GM23338 (cell line): Measurements from ENCODE around the gene RAX2. TPM values are rescaled to one million over a fixed set of nuclear protein-coding genes. Genes with fewer than 3 reads are reported as not detected.

Experiments used
- ATAC-seq: fragments of 200-7000 bp; cut with Tn5 transposase; 3 replicates; pipeline ENCODE4 v1.9.1; 2020
- DNase-seq: peaks from one replicate; pipeline ENCODE4 v3.0.0-alpha.2; 2015; ENCODE audit warnings: low spot score
- H2AFZ ChIP-seq: fragments of 200-600 bp; sonication (generic); 2 replicates; pipeline ENCODE4 v1.8.0; 2016; ENCODE audit warnings: antibody characterized with exemption, mild to moderate bottlenecking, moderate library complexity
- H3F3A ChIP-seq: fragments of 200-600 bp; sonication (generic); replicated peaks from 2 replicates; pipeline ENCODE4 v1.8.0; 2017; ENCODE audit warnings: antibody characterized with exemption, mixed run types, low read depth
- H3K27ac ChIP-seq: fragments of 200-600 bp; sonication (generic); 2 replicates; pipeline ENCODE4 v1.6.1; 2016; ENCODE audit warnings: low read depth
- H3K27me3 ChIP-seq: fragments of 200-600 bp; sonication (generic); 2 replicates; pipeline ENCODE4 v1.8.0; 2016; ENCODE audit warnings: mild to moderate bottlenecking, mixed run types, moderate library complexity; ENCODE audit not compliant: insufficient read depth
- H3K36me3 ChIP-seq: fragments of 200-600 bp; sonication (generic); 2 replicates; pipeline ENCODE4 v1.8.0; 2016; ENCODE audit warnings: mild to moderate bottlenecking; ENCODE audit not compliant: insufficient read depth
- H3K4me1 ChIP-seq: fragments of 200-600 bp; sonication (generic); 2 replicates; pipeline ENCODE4 v1.8.0; 2016; ENCODE audit warnings: mild to moderate bottlenecking, moderate library complexity; ENCODE audit not compliant: insufficient read depth
- H3K4me2 ChIP-seq: fragments of 200-600 bp; sonication (generic); 2 replicates; pipeline ENCODE4 v1.7.1; 2017; ENCODE audit warnings: mixed run types
- H3K4me3 ChIP-seq: fragments of 200-600 bp; sonication (generic); 2 replicates; pipeline ENCODE4 v1.6.1; 2016; ENCODE audit warnings: mixed run types
- H3K79me2 ChIP-seq: fragments of 200-600 bp; sonication (generic); replicated peaks from 2 replicates; pipeline ENCODE4 v1.8.0; 2017; ENCODE audit warnings: mild to moderate bottlenecking; ENCODE audit not compliant: insufficient read depth
- H3K9me2 ChIP-seq: fragments of 200-600 bp; sonication (generic); 2 replicates; pipeline ENCODE4 v1.8.0; 2017; ENCODE audit not compliant: insufficient read depth
- H4K20me1 ChIP-seq: fragments of 200-600 bp; sonication (generic); replicated peaks from 2 replicates; pipeline ENCODE4 v1.8.0; 2017; ENCODE audit warnings: mild to moderate bottlenecking; ENCODE audit not compliant: insufficient read depth
- H3K27ac Mint-ChIP-seq: 2 replicates; pipeline ENCODE4 v1.8.0; 2020; ENCODE audit warnings: inconsistent platforms, mild to moderate bottlenecking, moderate library complexity, mixed read lengths
- H3K27me3 Mint-ChIP-seq: 3 replicates; pipeline ENCODE4 v1.8.0; 2022; ENCODE audit warnings: low read depth, mild to moderate bottlenecking, moderate library complexity, mixed read lengths, inconsistent platforms; ENCODE audit not compliant: insufficient read depth, poor library complexity
- H3K36me3 Mint-ChIP-seq: 3 replicates; pipeline ENCODE4 v1.8.0; 2021; ENCODE audit warnings: low read depth, mild to moderate bottlenecking, inconsistent platforms, moderate library complexity, mixed read lengths
- H3K4me1 Mint-ChIP-seq: 3 replicates; pipeline ENCODE4 v1.8.0; 2020; ENCODE audit warnings: mild to moderate bottlenecking, inconsistent platforms, mixed read lengths
- H3K4me3 Mint-ChIP-seq: 3 replicates; pipeline ENCODE4 v1.8.0; 2021; ENCODE audit warnings: moderate library complexity, mild to moderate bottlenecking, inconsistent platforms, mixed read lengths
- H3K9me3 Mint-ChIP-seq: 3 replicates; pipeline ENCODE4 v1.8.0; 2020; ENCODE audit warnings: moderate library complexity, mild to moderate bottlenecking, inconsistent platforms, mixed read lengths
- CREB1 ChIP-seq: fragments of 250-450 bp; sonication (Bioruptor Pico); IDR thresholded peaks from 2 replicates; pipeline ENCODE4 v1.5.0; 2020; ENCODE audit warnings: low read depth, mild to moderate bottlenecking, moderate library complexity
- CTCF ChIP-seq, 2 experiments: fragments of 200-600 bp in 1 of 2; sonication (generic) in 1 of 2; conservative IDR thresholded peaks; 2 replicates each; pipeline versions ENCODE4 v1.5.1 to v1.6.1; 2016 to 2017; ENCODE audit warnings: antibody characterized with exemption in 2 of 2, low read depth in 2 of 2, mild to moderate bottlenecking in 2 of 2, moderate library complexity in 1 of 2
- ETS1 ChIP-seq: IDR thresholded peaks from 2 replicates; pipeline ENCODE4 v1.6.1; 2016; ENCODE audit warnings: antibody characterized with exemption
- EZH2 ChIP-seq: fragments of 200-600 bp; sonication (generic); IDR thresholded peaks from one replicate; pipeline ENCODE4 v1.8.0; 2017; ENCODE audit warnings: antibody characterized with exemption, mild to moderate bottlenecking, low read depth; ENCODE audit not compliant: unreplicated experiment
- EZH2phosphoT487 ChIP-seq: fragments of 200-600 bp; sonication (generic); IDR thresholded peaks from one replicate; pipeline ENCODE4 v1.8.1; 2018; ENCODE audit warnings: antibody characterized with exemption; ENCODE audit not compliant: unreplicated experiment
- JUNB ChIP-seq: IDR thresholded peaks from one replicate; pipeline ENCODE4 v1.6.1; 2016; ENCODE audit warnings: antibody characterized with exemption; ENCODE audit not compliant: unreplicated experiment
- NANOG ChIP-seq: IDR thresholded peaks from 2 replicates; pipeline ENCODE4 v1.6.1; 2016; ENCODE audit warnings: antibody characterized with exemption, borderline replicate concordance
- POLR2AphosphoS5 ChIP-seq: IDR thresholded peaks from 2 replicates; pipeline ENCODE4 v1.6.1; 2016; ENCODE audit warnings: antibody characterized with exemption, low read depth
- REST ChIP-seq: IDR thresholded peaks from one replicate; pipeline ENCODE4 v1.6.1; 2018; ENCODE audit warnings: antibody characterized with exemption; ENCODE audit not compliant: unreplicated experiment
- STAT1 ChIP-seq: IDR thresholded peaks from one replicate; pipeline ENCODE4 v1.6.1; 2016; ENCODE audit warnings: antibody characterized with exemption; ENCODE audit not compliant: unreplicated experiment
- ZNF114 ChIP-seq: fragments of 250-450 bp; sonication (Bioruptor Pico); IDR thresholded peaks from 2 replicates; pipeline ENCODE4 v1.5.0; 2020; ENCODE audit warnings: mild to moderate bottlenecking, moderate library complexity
- ZNF331 ChIP-seq: fragments of 250-450 bp; sonication (Bioruptor Pico); IDR thresholded peaks from 2 replicates; pipeline ENCODE4 v1.5.0; 2020; ENCODE audit warnings: low read depth, mild to moderate bottlenecking, moderate library complexity
- ZNF462 ChIP-seq: fragments of 250-450 bp; sonication (Bioruptor Pico); IDR thresholded peaks from 2 replicates; pipeline ENCODE4 v1.5.0; 2020; ENCODE audit warnings: mild to moderate bottlenecking, moderate library complexity
- polyA plus RNA-seq: library from polyadenylated mRNA; unstranded; fragments of >200 nt; fragmentation: Nextera tagmentation; extraction: Ambion mirVana; gene quantifications from 2 replicates; pipeline ENCODE4 v1.2.1, GENCODE V29; 2016
- total RNA-seq: library from RNA; depleted of rRNA; stranded (reverse); fragments of >200 nt; shearing (Covaris generic); gene quantifications from 2 replicates; pipeline ENCODE4 v1.2.3, GENCODE V29; 2014

Gene RAX2
- total and polyA plus RNA-seq, 2 experiments from 2014 or later = 0.13 TPM; not detected in 1

- H4K20me1 ChIP-seq = no peaks in the 10 kb centered on the region
- Mint-ChIP-seq H3K4me1 (no peaks in the 10 kb centered on the region; the same call in 2 of the 3 replicates), H3K36me3 (no peaks in the 10 kb centered on the region), H3K9me3 (peaks cover 4% of the 10 kb centered on the region; the same call in 1 of the 3 replicates), H3K27me3 (peaks cover 16% of the 10 kb centered on the region), H3K4me3 (no peak overlapping the region; the same call in 2 of the 3 replicates), H3K27ac (no peak overlapping the region; the same call in 1 of the 2 replicates)
- H2AFZ ChIP-seq = no peak overlapping the region
- no peak for DNase-seq
- no peaks in the 10 kb centered on the region for H3K36me3 ChIP-seq
- H3K27me3 ChIP-seq = no peaks in the 10 kb centered on the region
- H3K79me2 ChIP-seq = no peaks in the 10 kb centered on the region
- no peak for ATAC-seq
- H3K4me3 ChIP-seq = no peak overlapping the region
- H3F3A ChIP-seq = peaks cover 9% of the 10 kb centered on the region
- no peak overlapping the region for H3K27ac ChIP-seq
- TF ChIP-seq CREB1 (CRISPR knock-in tag) (no peak), POLR2AphosphoS5 (no peak), ZNF114 (no peak), NANOG (no peak), ZNF462 (CRISPR knock-in tag) (no peak), STAT1 (no peak), CTCF (conservative IDR thresholded peaks at IDR 0.05; ENCODE audit: low read depth in 2 of 2) (no peak), ETS1 (no peak), JUNB (no peak), ZNF331 (no peak), EZH2phosphoT487 (no peak), REST (no peak), EZH2 (no peak)
- no peaks in the 10 kb centered on the region for H3K4me1 ChIP-seq
- H3K4me2 ChIP-seq = no peak overlapping the region
- no peaks in the 10 kb centered on the region for H3K9me2 ChIP-seq
Measured at GRCh38 chr19:3807574-3808354, 35.7 kb upstream of the RAX2 start.
